ENCODE data around the gene PHF2. TPM values are rescaled to one million over a fixed set of nuclear protein-coding genes. Genes with fewer than 3 reads are reported as not detected.

Gene PHF2
- total RNA-seq, 6 experiments from 2014 or later: 15.4 to 17.5 (median 16.6) TPM

DNA sequence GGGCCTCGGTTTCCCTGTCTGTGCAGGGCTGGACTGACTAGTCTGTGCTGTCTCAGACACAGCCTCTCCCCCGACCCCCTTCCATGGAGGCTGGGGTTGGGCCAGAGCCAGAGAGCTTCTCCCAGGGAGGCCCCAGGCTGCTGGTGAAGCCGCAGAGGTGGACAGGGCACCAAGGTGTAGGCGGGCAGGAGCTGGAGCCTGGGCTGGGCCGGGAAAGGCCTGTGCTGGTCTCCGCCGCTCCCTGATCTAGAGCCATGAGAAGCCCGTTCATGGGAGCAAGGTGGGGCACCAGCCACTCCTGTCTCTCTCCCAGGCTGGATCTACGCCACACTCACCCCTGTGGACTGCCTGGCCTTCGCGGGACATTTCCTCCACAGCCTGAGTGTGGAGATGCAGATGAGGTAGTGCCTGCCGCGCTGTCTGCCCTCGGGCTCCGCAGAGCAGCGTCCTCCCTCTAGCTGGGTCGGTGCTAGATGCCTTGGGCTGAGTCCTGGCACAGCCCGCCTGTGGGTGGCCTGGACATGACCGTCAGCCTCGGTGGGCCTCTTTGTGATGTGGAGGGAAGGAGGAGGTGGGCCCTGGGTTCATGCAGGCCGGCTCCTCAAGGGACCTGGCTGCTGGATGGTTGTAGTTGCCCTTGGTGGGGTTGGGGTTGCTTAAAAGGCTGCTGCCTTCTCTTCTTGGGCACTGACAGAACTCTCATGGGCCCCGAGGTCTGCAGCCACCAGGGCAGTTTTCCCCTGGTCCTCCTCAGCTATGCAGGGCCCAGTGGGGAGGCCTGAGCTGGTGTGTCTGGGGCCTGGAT, 79.4 kb downstream of the PHF2 start:
- Mint-ChIP-seq H3K27me3 (ENCODE audit: insufficient read depth) (peaks cover 2% of the 10 kb centered on the region), H3K9me3 (no peaks in the 10 kb centered on the region), H3K36me3 (ENCODE audit: low read depth) (peaks cover 13% of the 10 kb centered on the region), H3K27ac (no peak overlapping the region), H3K4me1 (ENCODE audit: low read depth) (no peaks in the 10 kb centered on the region), H3K4me3 (no peak overlapping the region)
- TF ChIP-seq, protein P1, sequence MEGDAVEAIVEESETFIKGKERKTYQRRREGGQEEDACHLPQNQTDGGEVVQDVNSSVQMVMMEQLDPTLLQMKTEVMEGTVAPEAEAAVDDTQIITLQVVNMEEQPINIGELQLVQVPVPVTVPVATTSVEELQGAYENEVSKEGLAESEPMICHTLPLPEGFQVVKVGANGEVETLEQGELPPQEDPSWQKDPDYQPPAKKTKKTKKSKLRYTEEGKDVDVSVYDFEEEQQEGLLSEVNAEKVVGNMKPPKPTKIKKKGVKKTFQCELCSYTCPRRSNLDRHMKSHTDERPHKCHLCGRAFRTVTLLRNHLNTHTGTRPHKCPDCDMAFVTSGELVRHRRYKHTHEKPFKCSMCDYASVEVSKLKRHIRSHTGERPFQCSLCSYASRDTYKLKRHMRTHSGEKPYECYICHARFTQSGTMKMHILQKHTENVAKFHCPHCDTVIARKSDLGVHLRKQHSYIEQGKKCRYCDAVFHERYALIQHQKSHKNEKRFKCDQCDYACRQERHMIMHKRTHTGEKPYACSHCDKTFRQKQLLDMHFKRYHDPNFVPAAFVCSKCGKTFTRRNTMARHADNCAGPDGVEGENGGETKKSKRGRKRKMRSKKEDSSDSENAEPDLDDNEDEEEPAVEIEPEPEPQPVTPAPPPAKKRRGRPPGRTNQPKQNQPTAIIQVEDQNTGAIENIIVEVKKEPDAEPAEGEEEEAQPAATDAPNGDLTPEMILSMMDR (IDR thresholded peaks at IDR 0.05): no peak
- no peak for DNase-seq

DNA sequence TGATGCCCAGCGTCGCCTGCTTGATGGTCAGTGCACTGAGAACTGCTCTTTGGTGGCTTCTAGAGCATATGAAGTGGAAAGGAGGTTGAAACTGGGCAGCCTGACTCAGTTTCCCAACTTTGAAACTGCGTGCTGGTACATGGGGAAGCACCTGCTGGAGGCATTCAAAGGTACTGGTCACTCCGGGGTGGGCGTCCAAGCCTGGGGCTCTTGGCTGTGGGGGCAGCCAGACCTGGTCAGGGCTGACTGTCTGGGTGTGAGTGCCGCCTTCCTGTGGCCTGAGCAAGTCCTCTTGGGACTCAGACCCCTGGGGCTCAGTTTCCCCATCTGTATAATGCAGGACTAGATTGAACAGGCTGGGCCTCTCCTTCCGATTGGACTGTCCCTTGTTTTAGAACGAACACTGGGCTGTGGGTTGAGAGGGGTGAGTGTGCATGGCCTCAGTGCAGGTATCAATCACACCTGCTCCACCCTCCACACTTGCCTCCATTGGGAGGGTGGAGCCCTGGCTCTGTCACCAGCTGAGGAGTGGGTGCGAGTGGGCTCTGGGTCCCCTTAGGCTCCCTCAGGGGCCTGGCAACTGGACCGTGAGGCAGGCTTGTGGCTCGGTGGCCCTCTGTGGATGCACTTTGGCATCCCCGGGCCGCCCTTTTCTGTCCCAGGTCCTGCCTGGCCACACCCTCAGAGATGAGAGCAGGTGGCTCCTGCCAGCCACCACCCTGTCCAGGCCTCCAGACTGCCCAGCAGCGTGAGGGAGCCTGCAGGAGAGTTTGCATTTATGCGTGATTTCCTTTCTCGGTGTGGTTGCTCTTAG, 80.2 kb downstream of the PHF2 start:
- Mint-ChIP-seq H3K27me3 (ENCODE audit: insufficient read depth) (peaks cover 2% of the 10 kb centered on the region), H3K4me3 (no peak overlapping the region), H3K4me1 (ENCODE audit: low read depth) (no peaks in the 10 kb centered on the region), H3K27ac (no peak overlapping the region), H3K36me3 (ENCODE audit: low read depth) (peaks cover 11% of the 10 kb centered on the region), H3K9me3 (no peaks in the 10 kb centered on the region)
- no peak for DNase-seq
- TF ChIP-seq, protein P1 (IDR thresholded peaks at IDR 0.05): no peak

DNA sequence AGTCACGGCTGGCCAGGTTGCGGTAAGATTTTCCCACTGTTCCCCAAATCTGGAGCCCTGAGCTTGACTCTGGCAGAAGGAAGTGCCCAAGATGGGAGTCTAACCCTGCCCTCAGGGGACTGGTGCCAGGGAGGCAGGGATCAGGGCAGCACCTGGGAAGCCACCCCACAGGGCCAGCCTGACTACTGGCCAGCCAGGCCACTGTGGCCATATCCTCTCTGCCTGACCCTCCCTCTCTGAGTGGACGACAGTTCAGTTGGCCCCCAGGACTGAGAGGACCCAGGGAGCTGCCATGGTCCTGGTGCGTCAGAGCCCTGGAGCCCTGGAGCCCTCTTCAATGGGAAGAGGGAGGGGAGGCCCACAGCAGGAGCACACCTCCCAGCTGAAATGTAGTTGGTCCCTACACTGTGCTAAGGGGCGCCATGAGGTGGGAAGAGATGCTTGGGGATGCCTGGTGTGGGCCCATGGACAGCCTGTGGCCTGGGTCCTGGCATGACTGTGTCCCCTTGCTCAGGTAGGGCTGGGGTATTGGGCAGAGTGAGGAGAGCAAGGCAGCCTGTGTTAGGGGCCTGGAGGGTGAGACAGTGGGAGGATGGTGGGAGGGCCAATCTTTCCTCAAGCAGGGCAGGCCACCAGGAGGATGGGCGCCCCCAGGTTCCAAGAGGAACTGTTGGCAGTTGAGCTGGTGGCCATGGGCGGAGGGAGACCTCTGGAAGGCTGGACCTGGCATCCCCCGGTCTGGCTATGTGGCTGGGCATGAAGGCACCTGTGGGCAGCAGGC, 81.1 kb downstream of the PHF2 start:
- TF ChIP-seq, protein P1 (IDR thresholded peaks at IDR 0.05): no peak
- DNase-seq: no peak
- H3K27me3 Mint-ChIP-seq (ENCODE audit: insufficient read depth): no peaks in the 10 kb centered on the region
- H3K27ac Mint-ChIP-seq: no peak overlapping the region
- H3K9me3 Mint-ChIP-seq: no peaks in the 10 kb centered on the region
- H3K36me3 Mint-ChIP-seq (ENCODE audit: low read depth): peaks cover 8% of the 10 kb centered on the region
- no peaks in the 10 kb centered on the region for H3K4me1 Mint-ChIP-seq (ENCODE audit: low read depth)
- H3K4me3 Mint-ChIP-seq: no peak overlapping the region

- DNase-seq: no peak
- H3K9me3 Mint-ChIP-seq: no peaks in the 10 kb centered on the region
- TF ChIP-seq, protein P1 (IDR thresholded peaks at IDR 0.05): no peak
- H3K27ac Mint-ChIP-seq: no peak overlapping the region; the same call in 1 of the 2 replicates
- no peaks in the 10 kb centered on the region for H3K4me1 Mint-ChIP-seq (ENCODE audit: low read depth)
- H3K4me3 Mint-ChIP-seq: no peak overlapping the region
- peaks cover 8% of the 10 kb centered on the region; the same call in 1 of the 2 replicates for H3K36me3 Mint-ChIP-seq (ENCODE audit: low read depth)
- no peaks in the 10 kb centered on the region for H3K27me3 Mint-ChIP-seq (ENCODE audit: insufficient read depth)
These were observed 82.0 kb downstream of the PHF2 start for GRCh38 chr9:93658184-93658925.

Measured in HFFc6 (cell line).